CD4-positive, alpha-beta T cell treated with Interleukin-4 for 4 hours (primary cell): ENCODE data around the gene C17orf50.

Experiments
- DNase-seq: peaks from one replicate; pipeline ENCODE4 v3.0.0-alpha.2; 2020

C17orf50 gene

DNA sequence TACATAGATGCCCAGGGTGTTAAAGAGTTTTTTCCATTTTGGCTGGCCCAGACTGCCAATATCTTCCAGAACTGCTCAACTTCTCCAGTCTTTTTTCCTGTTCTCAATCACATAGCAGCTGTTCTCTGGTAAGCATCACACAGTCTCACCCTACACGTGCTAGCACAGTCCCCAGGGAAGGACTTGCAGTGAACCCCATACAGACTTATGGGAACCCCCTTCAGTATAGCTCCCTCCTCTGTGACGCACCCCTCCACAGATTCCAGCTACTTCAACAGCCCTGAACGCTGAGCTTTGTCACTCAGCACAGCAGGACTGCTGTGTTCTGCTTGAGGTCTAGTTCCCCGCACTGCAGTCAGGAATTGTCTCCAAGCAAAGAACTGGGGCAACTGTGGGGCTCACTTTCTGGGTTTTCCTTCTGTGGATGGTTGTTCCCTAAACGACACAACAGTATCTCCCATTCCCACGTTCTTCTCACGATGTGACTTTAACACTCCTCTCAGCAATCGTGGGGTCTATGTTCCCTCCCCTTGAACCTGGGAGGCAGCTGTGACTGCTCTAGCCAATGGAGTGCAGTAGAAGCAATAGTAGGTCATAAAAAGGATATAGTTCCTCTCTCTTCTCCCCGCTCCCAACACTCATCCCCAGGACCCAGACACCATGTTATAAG is 31.1 kb downstream of the C17orf50 start:
- no peak for DNase-seq

DNA sequence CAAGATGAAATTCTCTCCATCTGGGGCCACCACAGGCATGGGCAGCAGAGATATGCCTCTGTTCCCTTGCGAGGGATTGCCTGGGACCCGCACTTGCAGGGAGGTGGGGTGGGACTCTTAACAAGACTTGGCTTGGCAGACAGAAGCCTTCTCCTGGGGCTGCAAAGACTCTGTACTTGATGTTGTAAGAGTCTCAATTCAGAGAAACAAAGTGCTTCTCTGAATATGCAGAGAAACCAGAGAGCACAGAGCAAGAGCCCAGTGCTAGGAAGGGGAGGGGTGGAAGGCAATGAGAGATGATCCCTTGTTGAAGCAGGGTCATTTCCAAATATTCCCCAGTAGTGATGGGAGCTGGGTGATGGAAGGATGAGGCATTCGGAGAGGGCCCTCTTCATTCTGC is 32.6 kb downstream of the C17orf50 start:
- DNase-seq: no peak

DNA sequence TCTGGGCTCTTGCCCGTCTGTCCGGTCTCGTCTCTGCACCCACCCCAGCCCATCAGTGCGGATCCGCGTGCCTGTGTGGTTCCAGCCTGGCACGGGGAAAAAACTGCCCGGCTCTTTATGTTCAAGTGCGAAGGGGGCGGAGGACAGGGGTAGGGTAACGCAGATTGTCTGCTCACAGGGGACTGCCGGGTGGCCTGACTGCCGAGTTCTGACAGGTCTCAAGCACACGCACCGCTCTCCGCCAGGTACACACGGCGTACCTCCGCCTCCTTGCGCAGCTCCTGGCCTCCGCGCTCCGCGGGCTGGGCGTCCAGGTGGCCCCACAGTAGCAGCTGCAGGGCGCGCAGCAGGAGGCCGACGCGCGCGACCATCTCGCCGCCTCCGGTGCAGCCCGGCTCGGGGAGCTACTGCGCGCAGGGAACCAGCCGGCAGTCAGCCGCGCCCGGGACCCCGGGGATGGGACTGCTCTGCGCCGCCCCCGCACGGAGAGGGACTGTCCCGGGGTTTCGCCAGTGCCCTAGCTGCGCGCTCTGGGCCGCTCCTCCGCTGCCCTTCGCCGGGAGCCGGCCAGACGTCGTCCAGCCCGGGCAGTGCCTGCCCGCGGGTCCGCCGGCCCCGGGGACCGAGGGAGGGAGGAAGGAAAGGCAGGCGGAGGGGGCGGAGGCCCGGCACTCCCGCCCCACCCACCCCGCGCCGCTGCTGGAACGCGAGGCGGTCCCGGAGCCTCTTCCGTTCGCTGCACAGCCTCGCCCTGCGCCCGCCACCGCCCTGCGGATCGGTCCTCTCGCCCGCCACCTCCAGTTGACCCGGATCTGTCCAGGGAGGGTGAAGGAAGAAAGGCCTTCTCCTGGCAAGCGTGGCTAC is 34.6 kb downstream of the C17orf50 start, which contains the start of gene MMP28:
Gene MMP28, minus strand, starts transcription at position 635 of the 864 bp plus-strand sequence. Its CDS starts 264 bp downstream, at position 371.
- DNase-seq: no peak

DNA sequence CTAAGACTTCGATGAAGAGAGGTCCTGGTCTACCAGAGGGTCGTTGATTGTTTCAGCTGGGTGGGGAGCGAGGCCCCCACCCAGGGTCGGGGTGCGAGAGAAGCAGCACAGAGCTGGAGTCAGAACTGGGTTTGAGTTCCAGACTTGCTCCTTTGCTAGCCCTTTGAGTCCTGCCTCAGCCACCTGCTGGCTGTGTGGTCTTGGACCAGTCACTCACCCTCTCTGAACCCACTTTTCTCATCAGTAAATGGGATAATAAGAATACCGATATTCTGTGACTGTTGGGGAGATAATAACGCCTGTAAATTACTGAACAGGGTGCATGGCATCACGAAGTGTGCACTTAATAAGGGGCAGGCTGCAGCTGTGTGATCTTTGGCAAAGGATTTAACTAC is 35.2 kb downstream of the C17orf50 start:
- DNase-seq: no peak

DNA sequence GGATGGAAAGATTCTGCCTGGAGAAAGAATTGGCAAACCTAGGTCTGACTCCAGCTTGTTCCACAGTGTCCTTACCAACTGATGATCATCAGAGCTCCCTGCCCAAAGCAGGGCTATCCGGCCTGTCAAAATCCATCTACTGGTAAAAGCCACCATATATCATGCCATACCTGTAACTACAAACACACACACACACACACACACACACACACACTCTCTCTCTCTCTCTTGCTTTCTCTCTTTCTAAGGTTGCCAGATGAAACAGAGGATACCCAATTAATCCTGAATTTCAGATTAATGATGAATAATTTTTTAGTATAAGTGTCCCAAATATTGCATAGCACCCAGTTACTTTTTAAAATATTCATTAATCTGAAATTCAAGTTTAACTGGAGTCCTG is 36.3 kb downstream of the C17orf50 start:
- no peak for DNase-seq

DNA sequence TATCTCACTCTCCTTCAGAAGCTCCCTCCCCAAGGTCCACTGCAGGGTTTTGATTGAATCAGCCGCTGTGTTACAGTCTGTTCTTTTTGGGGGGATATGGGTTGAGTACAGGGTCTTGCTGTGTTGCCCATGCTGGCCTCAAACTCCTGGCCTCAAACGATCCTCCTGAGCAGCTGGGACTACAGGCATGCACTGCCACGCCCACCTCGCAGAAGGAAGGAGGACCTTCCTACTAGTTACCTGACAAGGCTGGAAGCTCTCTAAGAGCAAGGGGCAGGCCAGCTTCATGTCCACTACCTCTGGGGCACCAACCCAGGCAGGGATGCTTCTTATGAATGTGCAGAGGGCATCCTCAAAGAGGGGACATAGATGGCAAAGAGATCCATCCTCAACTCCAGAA is 36.7 kb downstream of the C17orf50 start:
- DNase-seq: no peak

DNA sequence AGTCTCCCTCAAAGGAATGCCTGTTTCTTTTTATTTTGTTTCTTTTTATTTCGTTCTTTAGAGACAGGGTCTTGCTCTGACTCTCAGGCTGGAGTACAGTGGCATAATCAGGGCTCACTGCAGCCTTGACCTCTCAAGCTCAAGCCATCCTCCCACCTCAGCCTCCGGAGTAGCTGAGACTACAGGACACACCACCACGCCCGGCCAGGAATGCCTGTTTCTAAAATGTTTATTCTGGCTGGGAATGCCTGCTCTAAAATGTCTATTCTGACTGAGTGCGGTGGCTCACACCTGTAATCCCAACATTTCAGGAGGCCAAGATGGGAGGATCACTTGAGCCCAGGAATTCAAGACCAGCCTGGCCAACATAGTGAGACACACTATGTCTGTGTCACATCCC is 37.2 kb downstream of the C17orf50 start:
- DNase-seq: no peak

DNA sequence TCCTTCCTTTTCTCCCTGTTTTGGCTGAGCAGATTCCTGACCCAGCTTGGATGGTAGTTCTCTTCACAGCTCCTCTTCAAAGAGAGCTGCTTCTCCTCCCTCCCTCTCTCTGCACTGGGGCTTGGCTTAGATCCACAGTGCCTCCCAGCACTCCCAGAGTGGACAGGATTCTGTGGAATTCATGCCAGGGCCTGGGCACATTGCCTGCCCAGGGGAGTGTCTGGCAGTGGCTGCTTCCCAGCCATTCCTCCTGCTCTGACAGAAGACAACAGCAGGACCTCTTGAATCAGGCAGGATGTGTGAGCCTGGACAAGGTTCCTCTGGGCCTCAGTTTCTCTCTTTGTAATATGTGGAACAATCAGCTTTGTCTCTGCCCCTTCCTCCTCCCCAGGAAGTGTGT is 39.3 kb downstream of the C17orf50 start:
- DNase-seq: no peak

DNA sequence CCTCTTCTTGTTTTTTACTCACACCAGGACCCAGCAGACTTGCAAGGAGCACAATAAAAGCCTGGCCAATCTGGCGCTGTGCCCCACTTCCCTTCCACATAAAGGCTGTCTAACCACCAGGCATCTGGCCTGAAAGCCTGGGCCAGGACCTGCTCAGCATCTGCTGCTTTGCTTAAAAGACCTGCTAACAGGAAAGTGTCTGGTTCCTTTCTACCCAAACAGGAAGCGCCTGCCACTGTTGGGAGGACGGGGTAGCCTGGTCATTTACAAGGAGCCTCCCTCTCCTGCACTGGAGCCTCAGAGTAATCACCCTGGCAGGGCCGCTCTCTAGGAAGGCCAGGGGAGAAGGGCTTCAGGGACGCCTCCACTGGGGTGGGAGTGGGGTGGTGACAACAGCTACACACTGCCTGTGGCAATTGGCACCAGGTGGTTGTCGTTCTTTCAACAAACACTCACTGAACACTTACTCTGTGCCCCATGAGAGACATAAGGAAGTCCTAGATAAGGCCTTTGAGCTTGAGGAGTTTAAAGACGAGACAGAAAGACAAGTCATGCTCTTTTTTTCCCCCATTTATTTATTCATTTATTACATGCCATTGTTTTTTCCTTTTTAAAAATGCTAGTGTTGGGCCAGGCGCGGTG is 41.0 kb downstream of the C17orf50 start:
- peak; percentile 24 for DNase-seq

DNA sequence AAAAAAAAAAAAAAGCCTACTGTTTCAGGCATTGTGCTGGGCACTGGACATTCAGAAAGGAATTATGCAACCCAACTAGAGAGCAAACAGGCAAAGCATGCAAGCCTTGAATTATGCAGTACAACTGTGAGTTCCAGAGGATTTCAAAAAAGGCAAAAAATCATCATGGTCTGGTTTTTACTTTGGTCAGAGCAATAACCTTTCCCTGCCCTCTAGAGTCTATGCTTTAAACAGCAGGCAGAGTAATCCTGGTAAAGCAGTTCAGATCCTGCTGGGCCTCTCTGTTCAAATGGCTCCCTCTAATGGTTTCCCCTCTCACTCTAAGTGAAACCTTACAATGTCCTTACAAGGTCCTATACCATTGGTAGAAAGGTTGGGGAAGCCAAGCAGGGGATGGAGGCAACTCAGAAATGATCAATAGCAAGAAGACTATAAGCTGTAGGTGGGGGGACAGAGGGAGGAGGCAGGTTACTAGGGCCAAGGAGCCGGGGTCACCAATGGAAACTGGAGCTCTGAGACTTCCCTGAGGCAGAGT is 44.0 kb downstream of the C17orf50 start:
- peak; percentile 80 for DNase-seq

DNA sequence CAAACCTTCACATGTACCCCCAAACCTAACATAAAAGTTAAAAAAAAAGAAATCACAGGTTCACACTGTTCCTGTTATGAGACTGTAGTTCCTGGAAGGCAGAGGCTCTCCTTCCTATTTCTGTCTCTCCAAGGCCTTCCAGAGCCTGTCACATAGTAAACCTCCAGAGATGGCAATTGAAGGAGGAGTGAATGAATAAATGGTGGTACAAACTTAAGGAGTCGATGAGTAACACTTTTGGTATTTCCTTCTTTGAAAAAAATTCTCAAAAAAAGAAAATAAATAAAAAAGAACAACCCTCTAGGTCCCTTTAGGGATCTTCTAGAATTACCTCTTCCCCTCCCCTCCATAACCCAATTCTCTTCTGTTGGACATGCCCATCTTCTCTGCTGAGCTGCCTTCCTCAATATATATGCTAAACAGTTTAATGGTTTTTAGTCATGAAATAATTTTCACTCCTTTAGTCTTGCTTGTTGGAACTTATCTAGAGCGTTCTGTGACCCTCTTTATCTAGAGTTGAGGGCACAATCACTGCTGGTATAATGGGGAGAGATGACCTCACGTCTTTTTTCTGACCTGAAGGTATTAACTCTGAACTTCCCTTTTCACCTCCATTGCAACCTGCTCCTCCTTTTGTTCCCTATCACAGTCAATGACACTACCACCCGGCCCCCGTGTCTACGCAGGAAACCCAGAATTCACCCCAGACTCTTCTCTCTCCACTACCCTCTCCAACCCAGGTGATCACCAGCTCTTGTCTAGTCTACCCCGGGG is 46.9 kb downstream of the C17orf50 start:
- DNase-seq: no peak

DNA sequence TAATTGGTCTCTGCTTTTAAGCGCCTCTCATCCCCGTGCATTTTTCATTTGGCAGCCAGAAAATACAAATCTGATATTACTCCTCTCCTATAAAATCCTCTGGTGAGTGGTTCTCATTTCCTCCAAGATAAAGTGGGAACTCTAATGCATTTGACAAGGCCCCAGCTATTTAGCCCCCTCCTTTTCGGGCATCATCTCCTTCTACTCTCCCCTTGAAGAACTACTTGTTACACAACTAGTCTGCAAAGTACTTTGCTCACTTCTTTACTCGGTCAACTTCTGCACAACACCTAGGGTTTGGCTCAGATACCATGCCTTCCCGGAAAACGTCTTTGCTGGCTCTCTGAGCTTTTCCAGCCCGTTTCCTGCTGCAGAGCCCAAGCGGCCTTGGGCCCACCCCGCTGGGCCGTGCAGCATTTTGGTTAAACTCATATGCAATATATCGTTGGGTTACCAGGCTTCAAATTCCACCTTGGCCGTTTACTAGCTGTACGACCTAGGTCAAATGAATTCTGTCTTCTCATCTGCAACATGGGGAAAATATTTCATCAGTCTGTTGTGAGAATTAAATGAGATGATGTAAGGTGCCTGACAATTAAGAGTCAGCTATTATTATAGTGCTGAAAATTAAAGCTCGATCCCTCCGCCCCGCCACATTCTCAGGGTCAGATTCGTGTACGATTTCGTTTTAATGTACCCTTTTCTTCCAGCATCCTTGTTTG is 47.7 kb downstream of the C17orf50 start:
- no peak for DNase-seq

DNA sequence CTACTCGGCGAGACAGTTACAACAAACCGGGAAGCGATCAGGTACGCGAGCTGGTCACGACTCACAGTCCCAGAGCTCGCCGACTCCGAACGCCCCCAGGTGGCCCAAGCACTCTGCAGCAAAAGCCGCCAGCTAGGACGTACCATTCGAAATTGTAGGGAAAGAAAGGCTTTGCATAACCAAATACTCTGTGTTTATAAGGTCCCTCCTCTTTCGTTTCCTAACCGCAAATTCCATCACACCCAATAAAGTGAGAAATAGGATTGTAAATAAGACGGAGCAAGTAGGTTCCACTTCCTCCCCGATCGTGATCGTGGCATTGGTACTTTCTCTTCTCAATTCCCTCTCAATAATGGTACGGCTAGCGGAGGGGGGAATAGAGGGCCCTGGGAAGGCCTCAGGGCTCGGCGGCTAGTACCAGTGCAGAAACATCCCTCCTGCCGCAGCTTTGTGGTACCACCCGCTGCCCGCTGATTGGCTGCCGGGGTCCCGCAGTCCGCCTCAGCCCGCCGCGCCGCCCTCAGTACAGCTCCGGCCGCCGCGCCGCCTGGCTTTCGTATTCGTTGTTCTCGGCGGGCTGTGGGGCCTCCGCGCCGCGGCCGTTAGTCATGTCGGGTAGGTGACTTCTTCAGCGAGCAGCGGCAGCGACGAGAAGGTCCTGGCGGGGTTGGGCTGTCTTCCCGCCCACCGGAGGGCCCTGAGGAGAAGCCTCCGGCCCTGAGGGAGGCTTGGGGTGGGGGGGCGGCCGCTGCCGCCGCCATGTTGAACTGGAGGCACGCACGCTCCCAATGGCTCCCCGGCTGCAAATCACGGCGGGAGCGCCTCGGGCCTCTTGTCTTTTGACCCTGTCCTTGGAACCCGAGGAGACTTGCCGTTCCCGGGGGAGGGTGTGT is 48.5 kb downstream of the C17orf50 start, which contains the start of gene TAF15:
Gene TAF15, plus strand, starts transcription at position 523 of the 893 bp plus-strand sequence. Its CDS starts 86 bp downstream, at position 609.
- peak; percentile 99 for DNase-seq

DNA sequence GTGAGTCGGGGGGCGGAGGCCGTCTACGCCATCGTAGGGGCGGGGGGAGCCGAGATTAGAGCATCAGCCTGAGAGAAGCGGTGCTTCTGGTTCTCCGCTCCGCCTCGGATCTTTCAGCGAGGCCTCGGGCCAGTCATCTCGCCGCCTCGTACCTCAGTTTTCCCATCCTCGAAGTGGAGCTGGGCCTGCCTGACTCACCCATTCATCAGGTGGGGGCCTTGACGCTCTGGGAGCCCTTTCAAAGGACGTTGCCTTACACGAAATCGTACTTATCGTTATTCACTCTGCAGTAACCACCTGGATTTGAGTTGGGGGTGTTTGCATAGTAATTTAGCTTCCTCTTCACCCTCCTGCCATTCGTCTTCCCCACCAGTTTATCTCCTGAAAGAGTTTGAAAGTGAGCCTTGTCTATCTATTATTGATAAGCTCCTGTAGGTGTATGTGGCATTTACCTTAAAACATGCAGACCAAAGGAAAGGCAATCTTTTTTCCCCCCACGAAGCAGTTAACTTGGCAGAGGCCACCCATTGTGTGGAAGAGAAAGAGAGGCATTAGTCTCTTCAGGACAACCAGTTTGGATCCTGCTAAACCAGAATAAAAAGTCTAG is 49.3 kb downstream of the C17orf50 start:
- DNase-seq: no peak

DNA sequence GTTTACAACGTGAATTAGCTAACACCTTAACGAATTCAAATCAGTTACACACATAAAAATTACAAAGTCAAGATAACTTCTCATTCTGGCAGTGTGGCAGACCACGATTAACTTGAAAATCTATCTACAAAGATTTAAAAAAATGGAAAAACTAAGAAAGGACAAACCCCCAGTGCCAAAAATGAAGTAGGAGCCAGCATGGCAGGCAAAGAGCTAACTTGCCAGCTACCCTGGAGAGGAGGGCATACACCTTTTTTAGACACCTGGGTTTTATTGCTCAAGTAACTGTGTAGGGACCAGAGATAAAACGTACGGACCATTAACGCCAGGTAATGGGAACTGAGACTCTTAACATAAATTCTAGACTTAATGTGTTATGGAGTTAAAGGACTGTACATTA is 51.1 kb downstream of the C17orf50 start:
- no peak for DNase-seq

DNA sequence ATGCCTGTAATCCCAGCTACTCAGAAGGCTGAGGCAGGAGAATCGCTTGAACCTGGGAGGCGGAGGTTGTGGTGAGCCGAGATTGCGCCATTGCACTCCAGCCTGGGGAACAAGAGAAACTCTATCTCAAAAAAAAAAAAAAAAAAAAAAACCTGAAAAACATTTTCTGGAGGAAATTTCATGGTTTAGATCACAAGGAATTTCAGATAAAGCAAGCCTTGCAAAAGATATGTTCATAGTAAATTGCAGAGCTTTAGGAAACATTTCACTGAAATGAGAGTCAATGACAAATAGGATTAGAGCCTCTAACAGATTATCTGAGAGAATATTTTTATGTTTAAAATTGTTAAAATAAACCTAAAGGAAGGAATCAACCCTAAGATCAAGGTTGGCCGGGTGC is 51.8 kb downstream of the C17orf50 start:
- DNase-seq: no peak
